IMR-90 (cell line): Measurements from ENCODE around the gene RTBDN. TPM values are rescaled to one million over a fixed set of nuclear protein-coding genes. Genes with fewer than 3 reads are reported as not detected.

Source experiments
- ATAC-seq: fragments of 200-7000 bp; cut with Tn5 transposase; 2 replicates; pipeline ENCODE4 v1.9.1; 2020; ENCODE audit warnings: low read depth, mild to moderate bottlenecking, moderate library complexity
- BruUV-seq: library from RNA; stranded (reverse); fragments of 400-500 nt; replicated peaks from 2 replicates; lab custom pipeline; 2021; lab: Mats Ljungman, UMichigan
- CTCF ChIA-PET: fragments of 300-600 bp; formaldehyde crosslinking; extraction: SDS; loops from one replicate; lab custom pipeline; 2021; ENCODE audit warnings: antibody characterized with exemption; lab: Yijun Ruan, JAX
- POLR2A ChIA-PET: fragments of 300-600 bp; sonication (Branson Sonifier 250); formaldehyde crosslinking; loops from one replicate; lab custom pipeline; 2022; ENCODE audit warnings: antibody characterized with exemption; ENCODE audit not compliant: unreplicated experiment; lab: Charles Lee
- DNase-seq: peaks from one replicate; pipeline ENCODE4 v3.0.0; 2013
- H2AFZ ChIP-seq: replicated peaks from 2 replicates; pipeline ENCODE3; 2013; ENCODE audit warnings: low read length, mild to moderate bottlenecking; ENCODE audit not compliant: poor library complexity
- H2AK5ac ChIP-seq: 2 replicates; pipeline ENCODE4 v1.6.1; 2013; ENCODE audit warnings: low read depth, low read length, inconsistent platforms
- H2AK9ac ChIP-seq: replicated peaks from 2 replicates; pipeline ENCODE3; 2013; ENCODE audit warnings: mild to moderate bottlenecking, low read depth, low read length, moderate library complexity; ENCODE audit not compliant: poor library complexity
- H2BK120ac ChIP-seq: 2 replicates; pipeline ENCODE4 v1.6.1; 2013; ENCODE audit warnings: low read depth, low read length, inconsistent platforms
- H2BK15ac ChIP-seq: 3 replicates; pipeline ENCODE4 v1.6.1; 2013; ENCODE audit warnings: low read depth, low read length, inconsistent platforms
- H2BK20ac ChIP-seq: 2 replicates; pipeline ENCODE4 v1.6.1; 2013; ENCODE audit warnings: low read depth, mild to moderate bottlenecking, inconsistent platforms, low read length, moderate library complexity
- H2BK5ac ChIP-seq: 2 replicates; pipeline ENCODE4 v1.6.1; 2013; ENCODE audit warnings: mild to moderate bottlenecking, low read depth, low read length, inconsistent platforms; ENCODE audit not compliant: poor library complexity, severe bottlenecking
- H3K14ac ChIP-seq: replicated peaks from 2 replicates; pipeline ENCODE4 v1.6.1; 2013; ENCODE audit warnings: low read depth, low read length, inconsistent platforms
- H3K18ac ChIP-seq: 2 replicates; pipeline ENCODE4 v1.6.1; 2013; ENCODE audit warnings: low read depth, low read length, control low read depth
- H3K23ac ChIP-seq: 2 replicates; pipeline ENCODE4 v1.6.1; 2013; ENCODE audit warnings: low read depth, low read length, inconsistent platforms
- H3K27ac ChIP-seq: 2 replicates; pipeline ENCODE4 v1.5.1; 2013; ENCODE audit warnings: mild to moderate bottlenecking, control low read depth, low read length; ENCODE audit not compliant: insufficient read depth
- H3K27me3 ChIP-seq: 2 replicates; pipeline ENCODE4 v1.6.1; 2013; ENCODE audit warnings: low read length; ENCODE audit not compliant: control insufficient read depth, insufficient read depth
- H3K36me3 ChIP-seq: 2 replicates; pipeline ENCODE4 v1.6.1; 2013; ENCODE audit warnings: low read length, mixed read lengths; ENCODE audit not compliant: control insufficient read depth, insufficient read depth
- H3K4ac ChIP-seq: 2 replicates; pipeline ENCODE4 v1.6.1; 2013; ENCODE audit warnings: low read depth, low read length, inconsistent platforms
- H3K4me1 ChIP-seq: 2 replicates; pipeline ENCODE4 v1.6.1; 2013; ENCODE audit warnings: low read length, mixed read lengths; ENCODE audit not compliant: control insufficient read depth, insufficient read depth
- H3K4me2 ChIP-seq: 2 replicates; pipeline ENCODE4 v1.6.1; 2013; ENCODE audit warnings: low read depth, mild to moderate bottlenecking, control low read depth, low read length, moderate library complexity
- H3K4me3 ChIP-seq: 2 replicates; pipeline ENCODE4 v1.5.1; 2013; ENCODE audit warnings: low read depth, mild to moderate bottlenecking, control low read depth, low read length, moderate library complexity; ENCODE audit not compliant: insufficient read depth
- H3K56ac ChIP-seq: 2 replicates; pipeline ENCODE4 v1.6.1; 2013; ENCODE audit warnings: low read length, inconsistent platforms; ENCODE audit not compliant: insufficient read depth; ENCODE audit errors: extremely low read depth
- H3K79me1 ChIP-seq, 2 experiments: 2 replicates each; pipeline ENCODE4 v1.6.1; 2013; ENCODE audit warnings: low read length in 2 of 2, inconsistent platforms in 1 of 2, low read depth in 1 of 2
- H3K9ac ChIP-seq: 2 replicates; pipeline ENCODE4 v1.6.1; 2013; ENCODE audit warnings: low read depth, low read length, control low read depth
- H3K9me1 ChIP-seq: 2 replicates; pipeline ENCODE4 v1.6.1; 2013; ENCODE audit warnings: low read length, inconsistent platforms; ENCODE audit not compliant: insufficient read depth
- H3K9me3 ChIP-seq: 2 replicates; pipeline ENCODE4 v1.6.1; 2013; ENCODE audit warnings: low read length; ENCODE audit not compliant: control insufficient read depth, insufficient read depth
- H4K20me1 ChIP-seq: 2 replicates; pipeline ENCODE4 v1.6.1; 2013; ENCODE audit warnings: low read length, inconsistent platforms; ENCODE audit not compliant: insufficient read depth
- H4K5ac ChIP-seq: 2 replicates; pipeline ENCODE4 v1.6.1; 2013; ENCODE audit warnings: mild to moderate bottlenecking, low read depth, low read length, control low read depth
- H4K8ac ChIP-seq, 2 experiments: 2 replicates each; pipeline ENCODE4 v1.6.1; 2013; ENCODE audit warnings: low read depth in 2 of 2, low read length in 2 of 2, control low read depth in 1 of 2, inconsistent platforms in 1 of 2
- H4K91ac ChIP-seq: 2 replicates; pipeline ENCODE4 v1.6.1; 2013; ENCODE audit warnings: low read depth, low read length, inconsistent platforms; ENCODE audit not compliant: insufficient read depth
- BHLHE40 ChIP-seq: fragments of 150-350 bp; IDR thresholded peaks from 2 replicates; pipeline ENCODE4 v1.6.1; 2016; ENCODE audit warnings: mild to moderate bottlenecking, low read depth, low read length
- CEBPB ChIP-seq: IDR thresholded peaks from 2 replicates; pipeline ENCODE4 v1.6.1; 2012; ENCODE audit warnings: low read depth, low read length, improper control_type of control experiment
- CTCF ChIP-seq: conservative IDR thresholded peaks from 2 replicates; pipeline ENCODE4 v1.5.1; 2012; ENCODE audit warnings: mild to moderate bottlenecking, low read depth, low read length, improper control_type of control experiment
- ELK1 ChIP-seq: fragments of 150-350 bp; IDR thresholded peaks from 2 replicates; pipeline ENCODE4 v1.6.1; 2016; ENCODE audit warnings: low read depth, mild to moderate bottlenecking, low read length, moderate library complexity, borderline replicate concordance
- FOS ChIP-seq: fragments of 150-350 bp; IDR thresholded peaks from 2 replicates; pipeline ENCODE4 v1.6.1; 2016; ENCODE audit warnings: low read depth, low read length
- MAFK ChIP-seq: IDR thresholded peaks from 2 replicates; pipeline ENCODE4 v1.6.1; 2012; ENCODE audit warnings: low read depth, low read length, improper control_type of control experiment
- MAZ ChIP-seq: IDR thresholded peaks from 2 replicates; pipeline ENCODE4 v1.6.1; 2012; ENCODE audit warnings: low read depth, mild to moderate bottlenecking, low read length, improper control_type of control experiment, moderate library complexity, borderline replicate concordance
- MXI1 ChIP-seq: IDR thresholded peaks from 2 replicates; pipeline ENCODE4 v1.6.1; 2012; ENCODE audit warnings: low read depth, mild to moderate bottlenecking, low read length, moderate library complexity, borderline replicate concordance
- NFE2L2 ChIP-seq: fragments of 150-350 bp; IDR thresholded peaks from 2 replicates; pipeline ENCODE4 v1.6.1; 2016; ENCODE audit warnings: low read depth, mild to moderate bottlenecking, low read length
- POLR2A ChIP-seq: IDR thresholded peaks from 2 replicates; pipeline ENCODE4 v1.6.1; 2012; ENCODE audit warnings: mild to moderate bottlenecking, low read depth, low read length
- RCOR1 ChIP-seq: IDR thresholded peaks from 2 replicates; pipeline ENCODE4 v1.6.1; 2012; ENCODE audit warnings: mild to moderate bottlenecking, low read length, improper control_type of control experiment; ENCODE audit not compliant: insufficient replicate concordance
- RFX5 ChIP-seq: IDR thresholded peaks from 2 replicates; pipeline ENCODE4 v1.8.0; 2012; ENCODE audit warnings: low read depth, mild to moderate bottlenecking, low read length, moderate library complexity
- SMC3 ChIP-seq: fragments of 150-350 bp; IDR thresholded peaks from 2 replicates; pipeline ENCODE4 v1.6.1; 2016; ENCODE audit warnings: low read depth, mild to moderate bottlenecking, antibody characterized with exemption, low read length, moderate library complexity
- USF2 ChIP-seq: fragments of 150-350 bp; IDR thresholded peaks from 2 replicates; pipeline ENCODE4 v1.6.1; 2017; ENCODE audit warnings: mild to moderate bottlenecking, antibody characterized with exemption, low read length, low read depth
- WGBS, 2 experiments: methylation state at CpG; one replicate each; pipeline versions ENCODE4 v1.1.5 to v1.1.7; 2013; ENCODE audit warnings: missing lambda C conversion rate in 2 of 2; ENCODE audit not compliant: insufficient read length in 1 of 2; ENCODE audit errors: extremely low coverage in 2 of 2; 5-methylcytosine and 5-hydroxymethylcytosine counted together
- dilution Hi-C: fragments of 300-500 bp; cut with HindIII; formaldehyde crosslinking; loops from one replicate; pipeline ENCODE4 v1.14.3; 2018; ENCODE audit warnings: low sequenced_read_pairs; ENCODE audit not compliant: unreplicated experiment
- in situ Hi-C: fragments of 300-500 bp; cut with MboI; formaldehyde crosslinking; loops from 3 replicates; pipeline ENCODE4 v1.14.3; 2019; ENCODE audit warnings: low sequenced_read_pairs, inconsistent platforms, mixed read lengths
- intact Hi-C: fragments of 100-400 bp; cut with micrococcal nuclease; formaldehyde crosslinking; loops from 2 replicates; pipeline ENCODE4 v1.10.0; 2022
- polyA plus RNA-seq, 3 experiments: library from polyadenylated mRNA; depleted of rRNA; stranded (reverse); fragments of >200 nt; gene quantifications; 2 replicates each; pipeline ENCODE4 v1.2.3, GENCODE V29; 2012; ENCODE audit warnings: low replicate concordance in 1 of 3
- total RNA-seq: library from RNA; depleted of rRNA; stranded (reverse); fragments of >200 nt; gene quantifications from 2 replicates; pipeline ENCODE4 v1.2.3, GENCODE V29; 2012

RTBDN gene
- total and polyA plus RNA-seq, 2 of the 4 experiments (the other 2 are of a cell fraction) = 0.07 TPM; not detected in 1

GRCh38 chr19:12789904-12790619, 44.3 kb downstream of the RTBDN start:
- H3K36me3 ChIP-seq = no peaks in the 10 kb centered on the region
- H3K23ac ChIP-seq = peak overlapping the region; percentile 98
- peak overlapping the region; percentile 81 for H2AFZ ChIP-seq
- peak overlapping the region; percentile 95 for H2AK9ac ChIP-seq
- peak; percentile 93 for DNase-seq
- H2BK120ac ChIP-seq = peak overlapping the region; percentile 84
- H2AK5ac ChIP-seq = peak overlapping the region; percentile 85
- peak overlapping the region; percentile 57 for H2BK20ac ChIP-seq
- BruUV-seq = no TSS peak
- peaks cover 27% of the 10 kb centered on the region for H3K4me1 ChIP-seq
- dilution Hi-C loops = no loop called here
- H4K20me1 ChIP-seq = peaks cover 20% of the 10 kb centered on the region
- peak overlapping the region; percentile 87; the same call in 1 of the 3 replicates for H2BK15ac ChIP-seq
- H3K9ac ChIP-seq = peak overlapping the region; percentile 63
- 0% methylated on average over 19 of the region's 56 CpGs; no CpG with 5 or more reads in 1 of the 2 experiments for WGBS, 2 experiments
- in situ Hi-C loops = loop anchor here (25.0 kb wide), 1 partner anchor 1047 kb away; no protein-coding TSS in a partner anchor
- H3K27me3 ChIP-seq = no peaks in the 10 kb centered on the region
- ChIA-PET CTCF (no interaction called here), POLR2A (interaction anchor here (0.6 kb wide), 1 partner anchor 46 kb away, joined by 3 read pairs; no protein-coding TSS in a partner anchor)
- peak overlapping the region; percentile 39 for H3K4me3 ChIP-seq
- H3K18ac ChIP-seq = peak overlapping the region; percentile 6
- peak; percentile 60 for ATAC-seq
- H4K8ac ChIP-seq = peak overlapping the region; percentile 45 to 92
- intact Hi-C loops = no loop called here
- peak overlapping the region; percentile 80 for H3K4me2 ChIP-seq
- peak overlapping the region; percentile 89 for H3K27ac ChIP-seq
- peak overlapping the region; percentile 91 for H2BK5ac ChIP-seq
- peak overlapping the region; percentile 72 for H3K14ac ChIP-seq
- peak overlapping the region; percentile 89 for H3K56ac ChIP-seq
- H3K79me1 ChIP-seq = peaks cover 0 to 39% of the 10 kb centered on the region in 2 experiments; a peak in 2 of 4 replicates
- H3K9me3 ChIP-seq = no peaks in the 10 kb centered on the region
- peak overlapping the region; percentile 97 for H3K4ac ChIP-seq
- H3K9me1 ChIP-seq = peaks cover 6% of the 10 kb centered on the region
- H4K91ac ChIP-seq = peak overlapping the region; percentile 91
- H4K5ac ChIP-seq = peak overlapping the region; percentile 44
- no peak for TF ChIP-seq USF2
- peak; percentile 15; the same call in 1 of the 2 replicates for TF ChIP-seq POLR2A
- TF ChIP-seq SMC3 = no peak
- TF ChIP-seq CTCF = no peak
- peak; percentile 51; the same call in 1 of the 2 replicates for TF ChIP-seq RFX5
- TF ChIP-seq CEBPB = peak; percentile 98
- TF ChIP-seq MXI1 = no peak
- peak; percentile 94 for TF ChIP-seq BHLHE40
- no peak for TF ChIP-seq MAFK
- no peak for TF ChIP-seq RCOR1
- no peak for TF ChIP-seq NFE2L2
- TF ChIP-seq FOS = no peak
- peak; percentile 91 for TF ChIP-seq MAZ
- TF ChIP-seq ELK1 = peak; percentile 91; the same call in 1 of the 2 replicates
